Hematopoietic multipotent progenitor cell treated with erythropoietin and hydrocortisone succinate and interleukin-3 and kit ligand, for 17 days (in vitro differentiated cells): ENCODE results near the gene ADAM15.

Experiments used
- DNase-seq: peaks from one replicate; pipeline ENCODE4 v3.0.0-alpha.2; 2015; ENCODE audit warnings: low spot score

ADAM15 gene

GRCh38 chr1:155086856-155087535, 35.9 kb downstream of the ADAM15 start:
- no peak for DNase-seq

- DNase-seq, result peak; percentile 82
Measured at GRCh38 chr1:155091071-155092051, 40.2 kb downstream of the ADAM15 start.

GRCh38 chr1:155092131-155092530, 41.0 kb downstream of the ADAM15 start:
- no peak for DNase-seq

- no peak for DNase-seq
Measured at GRCh38 chr1:155092641-155093040, 41.5 kb downstream of the ADAM15 start.

GRCh38 chr1:155093911-155094621, 43.0 kb downstream of the ADAM15 start:
- peak; percentile 46 for DNase-seq

- no peak for DNase-seq
Measured at GRCh38 chr1:155094622-155094948, 43.5 kb downstream of the ADAM15 start.

- DNase-seq, result no peak
Measured at GRCh38 chr1:155099331-155099730, 48.2 kb downstream of the ADAM15 start.

GRCh38 chr1:155103325-155103724, 52.2 kb downstream of the ADAM15 start:
- DNase-seq, result no peak

GRCh38 chr1:155104605-155105534, 53.8 kb downstream of the ADAM15 start:
- no peak for DNase-seq

- DNase-seq, result no peak
Measured at GRCh38 chr1:155105604-155106011, 54.5 kb downstream of the ADAM15 start.

- DNase-seq, result no peak
Measured at GRCh38 chr1:155106862-155107261, 55.7 kb downstream of the ADAM15 start.

GRCh38 chr1:155107309-155108264, 56.5 kb downstream of the ADAM15 start:
- no peak for DNase-seq

GRCh38 chr1:155108296-155108695, 57.2 kb downstream of the ADAM15 start:
- DNase-seq, result no peak

- DNase-seq, result no peak
Measured at GRCh38 chr1:155110381-155110780, 59.3 kb downstream of the ADAM15 start.

- DNase-seq, result no peak
Measured at GRCh38 chr1:155110826-155111225, 59.7 kb downstream of the ADAM15 start.
